GM20431 (cell line): Measurements from ENCODE around the gene CPT1B.
"Not testable (repeated sequence)": the region's sequence is repeated elsewhere in the genome, so short reads cannot be mapped to it uniquely, and the experiment has no call there.

Experiments
- in situ Hi-C: fragments of 300-500 bp; cut with MseI, MboI; formaldehyde crosslinking; loops from one replicate; pipeline ENCODE4 v1.15.0; 2020; ENCODE audit warnings: low sequenced_read_pairs; ENCODE audit not compliant: unreplicated experiment

The CPT1B gene

DNA sequence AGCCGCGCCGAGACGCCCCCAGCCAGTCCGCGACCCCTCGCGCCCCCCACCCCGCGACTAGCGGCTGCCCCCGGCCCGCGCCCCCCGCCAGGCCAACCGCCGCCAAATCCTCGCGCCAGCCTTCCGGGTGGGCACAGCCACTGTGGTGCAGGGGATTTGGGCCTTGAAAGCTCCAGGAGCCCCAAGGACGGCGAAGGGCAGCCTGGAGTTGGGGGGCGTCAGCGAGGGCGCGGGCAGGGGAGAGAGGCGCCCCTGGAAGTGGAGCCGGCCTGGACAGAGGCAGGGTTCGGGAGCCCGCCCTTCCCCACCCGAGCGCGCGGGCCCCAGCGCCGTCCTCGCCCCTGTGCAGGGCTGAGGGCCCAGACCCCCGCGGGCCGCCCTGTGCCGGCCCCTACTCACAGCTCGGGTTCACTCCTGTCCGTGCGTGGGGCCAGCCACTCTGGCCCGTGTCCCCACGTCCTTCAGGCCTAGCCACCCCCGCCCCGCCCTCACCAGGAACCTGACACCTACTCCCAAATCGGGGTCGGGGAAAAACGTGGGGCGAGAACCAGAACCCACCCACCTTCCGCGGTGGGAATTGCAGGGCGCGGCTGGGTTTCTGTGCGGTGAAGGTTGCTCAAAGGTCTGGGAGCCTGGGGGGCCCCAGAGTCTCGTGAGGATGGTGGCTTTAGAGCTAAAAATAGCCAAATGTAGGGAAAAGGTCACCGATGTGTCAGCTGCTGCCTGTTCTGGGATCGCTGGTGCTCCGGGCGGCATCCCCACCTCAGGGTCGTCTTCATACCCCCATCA, at the start of gene CPT1B:
TSS of gene CPT1B (minus strand) at position 441 of the 789 bp plus-strand sequence. CDS start 512 bp downstream, outside the sequence.
- in situ Hi-C loops, result no loop called here

DNA sequence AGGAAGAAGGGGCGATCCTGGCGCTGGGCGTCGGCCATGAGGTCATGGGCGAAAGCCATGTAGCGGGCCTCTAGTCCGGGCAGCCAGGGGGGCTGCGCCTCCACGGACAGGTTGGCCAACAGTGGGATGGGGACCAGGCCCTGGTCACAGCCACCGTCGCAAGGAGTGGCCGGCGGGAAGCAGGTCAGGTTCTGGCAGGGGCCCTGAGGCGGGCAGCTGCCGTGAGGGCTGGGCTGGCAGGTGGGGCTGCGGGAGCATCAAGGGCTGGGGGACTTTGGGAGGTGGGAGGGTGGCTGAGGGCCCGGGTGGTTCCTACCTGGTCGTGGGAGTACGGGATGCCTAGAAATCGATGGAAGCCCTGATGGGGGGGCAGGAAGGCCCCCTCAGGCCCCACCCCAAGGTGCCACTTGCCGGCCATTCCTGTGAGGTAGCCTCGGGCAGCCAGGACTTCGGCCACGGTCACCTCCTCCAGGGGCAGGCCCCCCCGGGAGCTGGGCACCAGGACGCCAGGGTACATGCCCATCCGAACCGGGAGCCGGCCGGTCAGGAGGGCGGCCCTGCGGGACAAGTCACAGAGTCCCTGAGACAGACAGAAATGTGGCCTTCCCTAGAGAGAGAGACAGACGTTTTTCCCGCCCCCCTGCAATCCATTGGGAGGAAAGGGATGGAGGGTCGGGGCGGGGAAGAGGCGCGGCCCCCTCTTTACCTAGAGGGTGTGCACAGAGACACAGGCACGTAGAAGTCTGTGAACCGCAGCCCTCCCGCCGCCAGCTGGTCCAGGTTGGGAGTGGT, 48.8 kb upstream of the CPT1B start:
- in situ Hi-C loops, result no loop called here

DNA sequence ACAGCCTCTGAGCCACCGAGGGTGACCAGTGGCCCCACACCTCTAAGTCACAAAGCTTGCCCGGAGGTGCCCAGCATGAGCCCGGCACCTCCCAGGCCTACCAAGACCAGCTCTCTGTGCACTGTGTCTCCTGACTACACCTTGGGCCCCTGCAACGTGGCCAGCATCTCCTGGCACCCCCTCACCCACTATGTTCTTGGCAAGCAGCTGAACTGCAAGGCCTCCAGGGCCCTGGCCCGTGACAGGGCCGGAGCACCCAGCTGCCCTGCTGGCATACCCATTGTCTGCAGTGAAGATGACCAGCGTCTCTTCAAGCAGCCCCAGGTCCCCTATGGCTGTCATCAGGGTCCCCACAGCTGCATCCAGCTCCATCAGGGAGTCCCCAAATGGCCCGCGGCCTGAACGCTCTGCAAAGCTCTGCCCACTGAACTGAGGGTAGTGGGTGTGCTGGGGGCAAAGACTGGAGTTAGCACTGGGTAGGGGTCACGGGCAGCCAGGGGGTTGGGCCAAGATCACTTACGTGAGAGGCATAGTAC, 48.2 kb upstream of the CPT1B start:
- in situ Hi-C loops, result no loop called here

DNA sequence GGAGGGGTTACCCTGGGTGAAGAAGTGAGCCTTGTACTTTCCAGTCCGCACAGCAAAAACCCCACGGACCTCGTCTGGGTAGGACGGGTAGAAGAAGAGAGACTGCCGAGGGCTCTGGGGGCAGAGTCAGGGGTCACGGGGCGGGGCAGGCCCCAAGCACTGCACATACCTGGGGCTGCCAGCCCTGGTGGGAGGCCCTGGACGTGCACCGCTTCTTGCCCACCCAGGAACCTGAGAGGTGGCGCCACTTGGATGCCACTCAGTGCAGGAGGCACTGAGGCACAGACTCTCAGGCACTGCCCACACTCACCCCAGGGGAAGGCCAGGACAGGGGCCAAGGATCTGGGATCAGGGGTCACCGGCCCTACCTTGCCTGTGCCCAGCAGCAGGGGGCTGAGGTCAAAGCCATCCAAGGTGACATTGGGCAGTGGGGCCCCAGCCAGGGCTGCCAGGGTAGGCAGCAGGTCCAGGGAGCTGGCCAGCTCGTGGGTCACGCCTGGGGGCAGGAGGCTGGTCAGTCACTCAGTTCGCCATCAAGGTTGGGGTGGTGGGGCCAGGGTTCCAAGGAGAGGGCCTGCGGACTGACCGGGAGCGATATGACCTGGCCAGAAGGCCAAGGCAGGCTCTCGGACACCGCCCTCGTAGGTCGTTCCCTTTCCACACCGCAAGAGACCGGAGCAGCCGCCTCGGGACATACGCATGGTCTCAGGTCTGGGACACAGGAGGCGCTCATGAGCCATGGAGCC, 47.5 kb upstream of the CPT1B start:
- in situ Hi-C loops, result no loop called here

DNA sequence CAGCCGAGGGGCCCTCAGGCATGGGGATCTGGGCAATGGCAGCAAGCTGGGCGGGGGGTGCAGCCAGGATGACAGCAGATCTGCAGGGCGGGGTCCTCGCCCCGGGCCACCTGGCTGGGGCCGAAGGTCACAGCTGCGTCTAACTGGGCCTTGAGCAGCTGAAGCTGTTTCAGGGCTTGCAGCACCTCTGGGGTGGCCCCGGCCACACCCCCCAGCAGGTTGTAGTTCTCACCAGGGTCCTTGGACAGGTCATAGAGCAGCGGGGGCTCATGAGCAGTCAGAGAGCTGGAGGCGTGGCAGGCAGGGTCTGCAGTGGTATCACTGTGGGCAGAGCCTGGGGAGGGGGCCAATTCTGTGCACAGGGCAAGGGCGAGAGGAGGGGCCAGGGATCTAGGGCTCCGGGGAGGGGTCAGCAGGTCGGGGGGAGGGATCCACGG, 46.9 kb upstream of the CPT1B start:
- in situ Hi-C loops, result no loop called here

DNA sequence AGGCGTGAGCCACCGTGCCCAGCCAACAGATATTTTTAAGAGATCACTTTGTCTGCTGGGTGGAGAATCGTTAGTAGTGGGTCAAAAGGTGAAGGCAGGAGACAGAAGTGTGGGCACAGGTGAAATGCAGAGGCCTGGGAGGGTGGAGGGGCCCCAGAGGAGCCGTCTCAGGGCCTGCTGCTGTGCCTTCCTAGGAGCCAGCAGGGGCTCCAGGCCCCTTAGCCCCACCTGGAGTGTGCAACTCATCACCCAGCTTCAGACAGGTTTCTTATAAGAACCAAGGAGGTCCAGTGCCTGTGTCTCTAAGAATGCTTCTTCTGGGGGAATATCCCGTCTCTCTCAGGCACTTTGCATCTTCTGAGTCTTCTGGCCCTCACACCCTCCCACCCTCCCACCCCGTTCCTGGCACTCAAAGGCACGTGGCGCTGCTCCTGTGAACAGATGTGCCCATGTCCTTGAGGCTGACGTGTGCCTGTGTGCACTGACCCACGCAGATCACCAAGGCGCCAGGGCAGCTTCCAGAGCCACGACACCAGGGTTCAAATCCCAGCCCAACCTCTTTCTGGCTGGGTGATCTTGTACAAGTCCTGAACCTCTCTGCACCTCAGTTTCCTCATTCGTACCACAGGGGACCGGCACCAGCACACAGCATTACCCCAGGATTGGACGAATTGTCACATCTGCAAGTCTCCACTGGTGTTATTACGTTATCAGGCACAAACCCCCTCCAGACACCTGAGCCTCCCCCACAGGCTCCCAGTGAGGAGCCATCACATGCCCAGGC, 46.3 kb upstream of the CPT1B start:
- in situ Hi-C loops, result no loop called here

DNA sequence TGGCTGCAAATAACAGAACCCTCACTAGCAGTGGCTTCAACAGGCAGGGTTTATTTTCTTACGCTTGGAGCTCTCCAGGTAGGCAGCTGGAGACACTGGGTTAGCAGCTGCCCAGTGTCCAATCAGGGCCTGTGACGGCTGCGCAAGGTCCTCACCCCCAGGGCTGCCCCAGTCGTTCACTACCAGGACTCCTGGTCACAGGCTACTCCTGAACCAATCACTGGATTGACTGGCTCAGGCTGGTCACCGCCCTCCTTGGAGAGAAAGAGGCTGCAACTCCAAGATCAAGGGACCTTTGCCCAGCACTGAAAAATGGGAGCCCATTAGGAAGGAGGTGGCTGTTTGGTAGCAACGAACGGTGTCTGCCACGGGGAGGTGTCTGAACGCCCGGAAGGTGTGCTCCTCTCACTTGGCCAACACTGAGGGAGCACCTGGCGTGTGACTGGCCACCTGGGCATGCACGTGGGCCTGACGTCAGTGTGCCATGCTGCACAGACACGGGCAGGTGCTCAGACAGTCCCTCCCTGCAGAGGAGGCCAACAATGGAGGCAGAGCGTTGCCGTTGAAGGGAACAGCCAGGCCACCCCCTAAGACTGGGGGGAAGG, 44.6 kb upstream of the CPT1B start:
- in situ Hi-C loops, result no loop called here

DNA sequence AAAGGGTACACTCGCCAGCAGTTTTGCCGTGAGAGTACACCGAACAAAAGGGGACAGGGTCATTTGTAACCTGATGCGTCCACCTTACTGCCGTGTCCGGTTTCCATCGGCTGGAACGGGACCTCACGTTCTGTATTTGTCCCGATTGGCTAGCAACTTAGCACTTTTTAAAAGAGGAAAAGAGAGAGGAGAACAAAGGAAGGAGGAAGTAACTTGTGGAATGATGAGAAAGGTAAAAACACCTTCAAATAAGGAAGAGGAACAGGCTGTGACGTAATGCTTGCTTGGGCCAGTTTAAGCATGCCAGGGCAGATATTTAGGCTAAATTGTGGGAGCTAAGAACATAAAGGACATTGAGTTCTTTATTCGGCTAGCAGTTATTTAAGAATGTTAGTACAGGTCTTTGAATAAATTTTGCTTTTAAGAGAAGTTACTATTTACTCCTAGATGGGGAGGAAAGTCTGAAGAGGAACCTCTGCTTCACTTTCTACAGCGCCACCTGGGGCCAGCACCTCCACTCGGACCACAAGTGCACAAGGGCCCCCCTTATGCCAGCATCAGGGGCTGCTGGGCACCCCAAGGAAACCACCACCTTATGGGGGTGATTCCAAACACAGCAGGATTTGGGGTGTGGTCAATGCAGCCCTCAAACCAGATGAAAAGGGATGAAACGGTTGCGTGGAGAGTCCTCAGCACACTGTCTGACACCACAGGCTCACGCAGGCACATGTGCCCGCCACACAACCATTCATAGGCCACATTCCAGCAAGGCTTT, 43.9 kb upstream of the CPT1B start:
- in situ Hi-C loops, result no loop called here

DNA sequence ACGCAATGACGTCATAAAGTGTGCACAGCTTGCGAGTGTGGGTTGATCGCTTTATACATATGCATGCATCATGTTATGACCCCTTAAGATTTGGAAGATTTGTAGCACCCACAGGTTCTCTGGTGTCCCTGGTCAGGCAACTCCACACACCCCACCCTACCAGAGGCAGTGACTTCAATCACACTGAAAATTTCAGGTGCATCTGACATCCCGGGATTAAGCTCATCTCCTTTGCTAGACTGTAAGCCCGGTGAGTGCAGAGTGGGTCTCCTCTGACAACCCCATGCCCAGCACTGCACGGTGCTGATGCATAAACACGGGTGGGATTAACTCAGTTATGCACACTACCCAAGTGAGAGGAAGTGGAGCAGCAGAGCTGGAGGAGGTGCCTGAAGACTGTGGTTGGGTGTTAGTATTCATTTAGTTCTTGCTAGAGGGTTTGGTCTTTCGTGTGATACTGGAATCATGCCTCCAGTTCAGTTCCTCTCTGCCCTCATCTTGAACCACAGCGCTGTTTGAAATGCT, 43.2 kb upstream of the CPT1B start:
- in situ Hi-C loops, result no loop called here

DNA sequence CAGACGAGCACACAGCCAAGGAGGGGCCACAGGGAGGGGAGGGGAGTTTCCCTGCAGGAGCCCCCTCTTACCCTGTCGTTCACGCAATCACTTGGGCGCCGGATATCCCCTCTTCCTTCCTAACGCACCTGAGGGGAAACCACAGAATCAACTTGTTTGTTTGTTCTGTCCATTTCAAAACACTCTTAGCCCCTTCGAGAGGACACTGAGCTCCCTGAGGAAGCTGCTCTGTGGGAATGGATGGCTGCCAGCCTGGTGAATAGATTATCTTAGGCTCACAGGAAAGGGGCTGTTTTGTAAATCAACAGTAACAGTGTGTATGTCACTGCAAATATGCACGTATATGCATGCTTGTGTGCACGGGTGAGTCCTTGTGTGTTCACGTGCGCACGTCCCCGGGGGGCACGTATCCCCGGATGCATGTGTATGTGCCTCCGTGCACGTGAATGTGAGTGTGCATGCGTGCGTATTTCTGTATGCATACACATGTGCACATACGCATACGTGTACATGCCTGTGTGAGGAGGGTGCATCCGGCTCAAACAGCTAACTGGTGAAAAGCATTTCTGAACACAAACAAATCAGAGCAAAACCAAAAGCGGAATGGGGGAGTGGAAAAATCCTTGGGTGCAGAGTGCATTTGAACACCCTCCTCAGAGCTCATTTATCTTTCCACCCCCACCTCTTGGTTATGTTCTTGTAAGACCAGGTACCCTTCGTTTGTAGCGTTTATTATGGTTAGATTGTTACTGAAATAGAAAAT, 42.5 kb upstream of the CPT1B start:
- in situ Hi-C loops, result no loop called here

DNA sequence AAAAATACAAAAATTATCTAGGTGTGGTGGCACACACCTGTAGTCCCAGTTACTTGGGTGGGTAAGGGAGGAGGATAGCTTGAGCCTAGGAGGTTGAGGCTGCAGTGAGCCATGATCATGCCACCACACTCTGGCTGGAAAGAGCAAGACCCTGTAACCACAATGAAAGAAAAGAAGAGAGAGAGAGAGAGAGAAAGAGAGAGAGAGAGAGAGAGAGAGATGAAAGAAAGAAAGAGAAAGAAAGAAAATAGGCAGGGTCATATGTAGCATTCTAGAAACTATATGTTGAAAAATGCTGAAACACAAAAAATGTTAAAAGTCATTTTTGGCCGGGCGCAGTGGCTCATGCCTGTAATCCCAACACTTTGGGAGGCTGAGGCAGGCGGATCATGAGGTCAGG, 36.1 kb upstream of the CPT1B start:
- in situ Hi-C loops, result not testable (repeated sequence)

DNA sequence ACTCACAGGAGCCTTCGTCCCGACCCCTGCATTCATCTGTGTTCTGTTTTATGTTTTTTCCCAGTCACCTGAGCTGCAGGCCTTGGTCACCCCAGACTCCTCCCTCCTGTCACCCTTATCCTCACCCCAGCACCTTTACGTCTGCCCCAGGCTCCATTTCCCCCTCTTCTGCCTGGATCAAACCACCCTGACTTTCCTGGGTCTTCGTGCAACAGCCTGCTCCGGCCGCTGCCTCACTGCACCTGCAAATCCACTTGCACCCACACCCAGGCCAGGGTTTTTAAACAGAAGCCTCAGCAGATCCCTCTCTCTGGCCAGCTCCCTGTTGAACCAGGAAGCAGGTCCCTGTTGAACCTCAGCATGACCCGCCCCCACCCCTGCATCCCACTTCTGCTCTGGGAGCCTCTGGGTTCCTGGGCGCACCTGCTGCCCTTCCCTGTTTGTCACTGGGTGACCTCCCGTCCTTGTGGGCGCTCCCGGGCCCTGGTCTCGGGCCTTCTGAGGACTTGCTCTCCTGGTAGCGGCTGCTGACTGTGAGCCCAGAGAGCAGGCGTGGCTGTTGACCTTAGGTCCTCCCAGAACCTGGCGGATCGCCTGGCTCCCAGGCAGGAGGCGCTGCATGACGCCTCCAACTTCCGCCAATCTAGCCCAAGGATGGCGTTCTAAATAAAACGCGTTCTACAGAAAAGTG, 35.2 kb upstream of the CPT1B start:
- in situ Hi-C loops, result no loop called here

DNA sequence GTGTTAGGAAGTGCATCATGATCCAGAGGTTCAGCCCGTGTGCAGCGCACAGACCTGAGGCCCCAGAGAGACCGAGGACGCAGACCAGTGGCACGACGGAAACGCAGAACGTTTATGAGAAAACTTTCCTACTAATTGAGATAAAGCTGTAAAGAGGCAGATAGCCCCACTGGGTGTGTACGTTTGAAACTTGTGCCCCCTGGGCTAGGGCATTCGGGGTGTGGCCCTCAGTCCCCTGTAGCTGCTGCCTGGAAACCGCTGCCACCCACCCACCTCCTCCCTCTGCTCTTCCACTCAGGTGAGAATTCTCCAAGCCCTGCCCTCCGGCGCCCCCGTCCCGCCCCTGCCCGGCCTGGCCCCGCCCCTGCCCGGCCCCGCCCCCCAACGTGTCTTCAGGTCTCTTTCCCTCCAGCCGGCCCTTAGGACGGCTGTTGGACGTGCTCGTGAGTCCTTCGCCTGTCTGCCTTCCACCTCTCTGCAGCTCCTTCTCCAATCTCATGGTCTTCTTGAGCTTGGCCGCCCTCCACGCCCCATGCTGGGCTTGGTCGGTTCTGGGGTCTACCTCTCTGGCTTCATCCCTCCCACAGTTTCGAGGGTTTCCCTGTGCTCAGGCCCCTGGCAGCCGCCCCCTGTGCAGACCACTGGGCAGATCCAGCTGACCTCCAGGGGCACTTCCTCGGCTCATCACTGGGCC, 34.4 kb upstream of the CPT1B start:
- in situ Hi-C loops, result no loop called here

DNA sequence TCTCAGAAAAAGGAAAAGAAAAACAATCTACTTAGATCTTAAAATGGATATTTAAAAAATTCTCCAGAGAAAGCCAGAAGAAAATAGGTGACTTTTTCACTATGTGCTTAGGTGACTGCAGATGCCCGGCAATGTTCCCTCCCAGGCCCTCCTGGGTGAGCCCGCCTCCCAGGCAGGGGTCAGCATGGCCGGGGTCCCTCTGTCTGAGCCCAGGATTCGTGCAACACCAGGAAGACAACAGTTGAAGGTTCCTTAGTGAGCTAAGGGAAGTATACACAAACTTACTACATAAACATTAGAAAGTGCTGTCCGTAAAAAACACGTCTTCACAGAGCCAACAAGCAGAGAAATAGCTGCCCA, 33.9 kb upstream of the CPT1B start:
- in situ Hi-C loops, result no loop called here

DNA sequence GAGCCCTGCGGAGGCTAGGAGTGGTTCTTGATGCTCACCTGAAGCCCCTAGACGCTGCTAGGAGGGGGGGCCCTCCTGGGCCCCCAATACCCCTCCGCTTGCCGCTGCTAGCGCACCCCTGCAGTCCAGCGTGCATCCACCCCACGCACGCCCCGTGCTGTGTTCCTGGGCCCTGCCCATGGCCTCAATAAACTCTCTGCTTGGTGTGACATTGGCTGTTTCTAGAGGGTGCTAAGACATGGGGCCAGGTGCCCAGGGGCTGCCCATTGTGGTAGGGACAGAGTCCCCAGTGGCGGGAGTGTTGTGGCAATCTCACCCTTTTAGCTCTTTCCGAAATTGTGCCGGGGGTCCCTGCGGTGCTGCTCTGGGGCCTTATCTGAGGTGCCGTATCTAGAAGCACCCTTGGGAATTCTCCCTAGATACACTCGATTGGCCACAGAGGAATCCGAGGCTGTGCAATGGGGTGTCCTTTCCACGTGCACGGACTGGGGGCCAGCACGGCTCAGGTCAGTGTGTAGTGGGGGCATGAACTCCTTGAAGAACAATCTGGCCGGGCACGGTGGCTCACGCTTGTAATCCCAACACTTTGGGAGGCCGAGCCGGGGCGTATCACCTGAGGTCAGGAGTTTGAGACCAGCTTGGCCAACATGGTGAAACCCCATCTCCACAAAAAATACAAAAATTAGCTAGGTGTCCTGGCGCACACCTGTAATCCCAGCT, 33.3 kb upstream of the CPT1B start:
- in situ Hi-C loops, result no loop called here

DNA sequence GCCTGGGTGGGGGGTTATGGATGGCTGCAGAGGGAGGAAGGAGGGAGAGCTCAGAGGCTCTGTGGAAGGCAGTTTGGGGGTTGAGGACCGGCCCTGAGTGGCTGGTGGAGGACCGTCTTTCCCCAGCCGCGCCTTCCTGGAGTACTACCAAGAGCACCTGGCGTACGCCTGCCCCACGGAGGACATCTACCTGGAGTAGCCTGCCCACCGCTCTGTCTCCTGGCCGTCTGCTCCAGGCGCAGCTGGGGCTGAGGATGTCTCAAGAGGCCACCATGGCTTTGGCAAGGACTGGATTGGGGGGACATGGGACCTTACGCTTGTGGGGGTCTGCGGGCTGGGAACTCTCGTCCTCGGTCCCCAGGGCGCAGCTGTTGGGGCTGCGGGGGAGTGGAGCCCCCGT, 32.4 kb upstream of the CPT1B start:
- in situ Hi-C loops, result no loop called here
